ENCODE data around the gene PIGU.
"Not testable (repeated sequence)": the region's sequence is repeated elsewhere in the genome, so short reads cannot be mapped to it uniquely, and the experiment has no call there.

The PIGU gene

DNA sequence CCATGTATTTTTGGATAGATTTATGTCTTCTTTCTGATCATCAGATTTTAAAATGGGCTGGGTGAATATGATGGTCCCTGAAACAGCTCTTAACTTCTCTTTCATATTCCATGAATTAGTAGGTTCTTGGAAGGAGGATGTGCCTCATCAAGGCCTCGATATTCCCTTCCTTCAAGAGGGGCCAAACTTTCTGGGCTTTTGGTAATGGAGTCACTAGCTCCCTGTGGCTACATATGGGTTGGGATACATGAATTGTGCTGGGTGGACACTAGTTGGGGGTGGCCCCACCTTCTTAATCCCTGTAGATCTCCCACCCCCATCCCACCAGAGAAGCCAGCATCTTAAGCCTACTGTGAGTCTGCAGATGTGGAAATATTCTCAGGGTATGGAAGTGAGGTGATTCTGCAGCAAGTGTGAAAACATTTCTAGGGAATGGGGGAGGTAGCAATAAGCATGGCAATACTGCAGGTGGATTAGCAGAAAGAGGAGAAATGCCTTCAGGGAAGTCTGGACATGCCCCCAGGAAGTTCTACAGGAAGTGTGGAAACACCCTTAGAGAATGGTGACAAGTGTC is 29.5 kb upstream of the PIGU start:
- no peak for DNase-seq

DNA sequence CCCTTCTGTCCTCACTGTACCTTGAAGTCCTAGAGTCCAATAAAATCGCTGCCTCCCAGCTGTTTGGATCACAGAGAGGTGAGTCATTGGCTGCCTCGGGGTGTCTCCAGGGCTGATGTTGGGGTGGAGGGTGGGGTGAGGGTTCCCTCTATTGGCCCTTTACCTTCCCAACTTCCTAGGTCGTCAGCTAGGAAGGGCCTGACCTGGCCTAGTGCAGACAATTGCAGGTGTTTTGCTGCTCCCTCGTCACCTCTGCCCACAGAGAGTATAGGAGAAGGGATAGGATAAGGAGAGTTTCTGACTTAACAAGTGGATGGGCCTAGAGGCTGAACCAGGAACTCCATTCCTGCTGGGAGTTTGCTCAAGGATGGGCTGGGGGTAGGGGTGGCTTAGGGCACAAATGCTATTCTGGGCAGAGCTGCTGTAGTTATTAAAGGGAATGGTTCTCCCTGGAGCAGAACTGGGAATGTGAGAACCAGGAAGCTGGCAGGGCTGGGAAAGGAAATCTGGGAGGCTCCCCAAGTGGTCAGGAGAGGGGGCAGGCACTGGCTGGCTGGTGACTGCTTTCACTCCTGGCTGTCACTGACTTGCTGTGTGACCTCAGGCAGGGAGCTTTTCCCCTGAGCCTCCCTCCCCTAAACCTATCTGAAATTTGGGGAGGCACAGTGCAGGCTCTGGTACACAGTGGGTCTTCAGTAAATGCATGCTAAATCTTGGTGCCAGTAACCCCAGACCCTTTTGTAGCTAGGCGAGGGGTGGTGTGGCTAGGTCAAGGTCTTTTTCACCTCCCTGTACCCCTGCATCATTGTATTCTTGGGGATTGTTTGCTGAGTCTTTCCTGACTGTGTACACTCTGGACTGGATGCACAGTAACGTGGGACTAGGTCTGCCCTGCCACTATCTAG is 28.8 kb upstream of the PIGU start:
- no peak for DNase-seq

DNA sequence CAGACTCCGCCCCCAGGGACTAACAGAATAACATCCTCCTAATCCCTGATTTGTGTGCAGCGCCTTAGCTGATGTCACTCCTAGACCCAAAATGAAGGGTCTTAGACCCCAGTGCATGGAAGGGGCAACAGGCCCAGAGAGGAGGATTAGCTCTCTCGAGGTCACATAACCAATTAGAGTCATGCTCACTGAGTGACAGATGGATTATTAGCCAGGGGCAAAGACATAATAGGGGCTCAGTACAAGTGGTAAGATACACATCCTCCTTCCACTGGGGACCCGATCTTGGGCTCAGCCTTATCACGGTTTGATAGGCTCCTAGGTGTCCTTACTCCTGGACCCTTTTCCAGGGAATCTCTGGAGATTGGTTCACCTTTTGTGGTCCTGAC is 28.1 kb upstream of the PIGU start:
- DNase-seq: no peak

DNA sequence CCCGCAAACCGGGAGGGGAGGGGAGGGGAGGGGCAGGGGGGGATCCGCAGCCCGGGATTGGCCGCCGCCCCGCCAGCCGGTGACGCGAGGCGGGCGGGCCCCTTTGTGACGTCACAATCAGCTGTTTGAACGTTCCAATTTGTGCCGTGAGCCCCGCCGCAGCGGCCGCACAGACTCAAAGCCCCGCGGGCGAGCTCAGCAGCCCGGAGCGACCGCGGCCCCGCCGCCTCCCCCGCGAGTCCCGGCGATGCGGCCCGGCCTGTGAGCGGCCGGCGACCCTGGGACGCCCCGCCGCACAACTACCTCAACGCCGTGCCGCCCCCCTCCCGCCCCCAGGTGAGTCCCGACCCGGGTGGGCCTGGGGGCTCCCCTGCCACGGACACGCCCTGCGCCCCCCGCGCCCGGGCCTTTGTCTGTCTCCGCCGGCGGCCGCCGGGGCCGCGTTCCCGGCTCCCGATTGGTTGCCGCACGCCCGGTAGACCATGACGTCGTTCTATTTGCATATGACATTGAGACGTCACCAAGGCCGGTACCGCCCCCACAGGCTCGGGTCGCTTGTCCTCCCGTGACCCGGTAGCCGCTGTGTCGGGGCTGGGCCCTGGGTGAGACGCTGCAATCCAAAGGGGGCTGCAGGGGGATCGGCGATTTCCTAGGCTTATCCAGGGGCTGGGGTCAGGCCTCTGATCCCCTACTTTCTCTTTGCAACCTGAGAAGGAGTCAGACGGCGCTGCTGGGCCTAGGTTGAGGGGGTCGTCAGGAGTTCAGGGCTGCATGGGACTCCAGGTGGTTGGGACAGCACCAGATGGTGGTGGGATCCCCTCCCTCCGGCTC is 27.5 kb upstream of the PIGU start, which contains the start of gene TP53INP2:
TP53INP2 (plus strand) TSS at position 168 of the 831 bp plus-strand sequence. CDS start 4,396 bp downstream, outside the sequence.
- peak; percentile 82 to 85 for DNase-seq

DNA sequence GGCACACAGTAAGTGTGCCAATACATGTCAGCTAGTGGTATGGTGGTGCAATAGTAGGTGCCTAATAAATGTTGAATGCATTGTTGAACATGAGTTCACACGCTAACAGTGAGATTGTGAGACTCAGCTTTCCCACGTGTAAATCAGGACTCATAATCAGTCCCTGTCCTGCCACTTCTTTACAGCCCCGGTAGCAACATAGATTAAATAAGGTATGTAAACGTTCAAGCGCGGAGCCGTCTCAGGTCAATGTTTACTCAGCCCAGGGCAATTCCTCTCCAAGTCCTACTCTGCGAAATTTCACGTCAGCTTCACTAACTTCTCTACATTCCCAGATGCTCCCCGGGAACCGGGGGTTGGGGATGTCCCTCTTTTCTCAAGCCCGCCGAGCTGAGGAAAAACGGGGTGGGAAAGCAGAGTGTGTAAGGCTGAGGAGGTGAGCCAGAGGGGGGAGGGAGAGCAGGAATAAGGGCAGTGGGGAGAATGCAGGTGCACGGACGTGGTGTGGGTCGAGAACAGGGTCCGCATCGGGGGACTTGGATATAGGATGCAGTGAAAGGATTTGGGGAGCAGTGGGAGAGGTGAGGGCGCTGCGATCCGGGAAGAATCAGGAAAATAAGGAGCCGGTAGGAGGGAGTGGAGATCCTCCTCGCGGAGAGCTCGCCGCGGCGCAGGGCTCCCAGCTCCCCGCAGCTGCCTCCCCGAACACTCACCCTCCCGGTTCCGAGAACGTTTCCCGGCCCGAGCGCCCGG is 26.7 kb upstream of the PIGU start:
- no peak for DNase-seq

DNA sequence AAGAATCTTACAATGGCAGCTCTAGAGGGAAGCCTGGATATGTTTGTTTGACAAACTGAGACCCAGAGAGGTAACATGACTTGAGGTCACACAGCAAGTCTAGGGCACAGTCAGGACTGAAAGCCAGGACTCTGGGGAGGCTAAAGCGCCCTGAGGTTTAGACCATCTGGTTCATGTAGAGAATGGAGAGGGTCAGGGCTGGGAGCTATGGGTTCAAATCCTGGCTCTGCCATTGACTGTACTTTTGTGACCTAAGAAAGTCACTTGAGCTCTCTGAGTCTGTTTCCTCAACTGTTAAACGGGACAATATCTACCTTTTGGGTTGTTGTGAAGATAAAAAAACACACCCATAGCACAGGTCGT is 26.1 kb upstream of the PIGU start:
- DNase-seq: no peak

DNA sequence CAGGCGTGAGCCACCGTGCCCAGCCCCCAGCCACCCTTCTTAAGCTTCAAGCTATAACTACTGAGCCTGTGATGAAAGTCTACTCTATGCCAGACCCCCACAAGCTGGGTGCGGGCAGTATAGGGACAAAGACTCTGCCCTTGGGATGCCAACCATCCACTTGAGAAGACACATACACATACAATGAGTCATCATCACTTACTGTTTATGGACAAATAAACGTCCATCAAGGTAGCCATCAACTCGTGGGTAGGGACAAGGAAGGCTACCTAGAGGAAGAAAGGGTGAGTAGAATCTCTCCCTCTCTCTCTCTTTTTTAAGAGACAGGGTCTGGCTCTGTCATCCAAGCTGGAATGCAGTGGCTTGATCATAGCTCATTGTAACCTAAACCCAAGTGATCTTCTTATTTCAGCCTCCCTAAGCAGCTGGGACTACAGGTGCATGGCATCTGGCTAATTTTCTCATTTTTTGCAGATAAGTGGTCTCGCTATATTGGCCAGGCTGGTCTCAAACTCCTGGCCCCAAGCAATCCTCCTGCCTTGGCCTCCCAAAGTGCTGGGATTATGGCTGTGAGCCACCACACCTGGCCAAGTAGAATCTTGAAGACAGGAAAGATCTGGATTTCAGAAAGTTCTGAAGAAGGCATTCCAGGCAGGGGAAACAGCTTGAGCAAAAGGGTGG is 24.7 kb upstream of the PIGU start:
- DNase-seq: no peak

DNA sequence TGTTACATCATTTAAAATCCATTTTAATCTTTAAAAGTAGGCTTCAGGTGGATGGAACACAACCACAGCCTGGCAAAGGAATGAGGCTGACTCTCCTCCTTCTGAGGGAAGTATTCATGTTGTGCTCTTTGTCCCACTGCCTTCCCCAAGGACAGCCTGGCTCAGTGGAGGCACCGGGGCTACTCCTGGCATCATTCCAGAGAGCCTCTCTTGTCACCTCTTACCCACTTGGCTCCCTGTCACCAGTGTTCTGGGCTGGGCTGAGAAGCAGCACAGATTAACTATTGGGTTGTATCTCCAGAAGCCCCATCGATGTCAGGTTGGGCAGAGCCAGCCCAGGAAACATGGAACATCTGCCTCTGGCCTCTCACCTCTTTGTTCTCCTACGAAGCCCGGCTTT is 16.5 kb upstream of the PIGU start:
- no peak for DNase-seq

DNA sequence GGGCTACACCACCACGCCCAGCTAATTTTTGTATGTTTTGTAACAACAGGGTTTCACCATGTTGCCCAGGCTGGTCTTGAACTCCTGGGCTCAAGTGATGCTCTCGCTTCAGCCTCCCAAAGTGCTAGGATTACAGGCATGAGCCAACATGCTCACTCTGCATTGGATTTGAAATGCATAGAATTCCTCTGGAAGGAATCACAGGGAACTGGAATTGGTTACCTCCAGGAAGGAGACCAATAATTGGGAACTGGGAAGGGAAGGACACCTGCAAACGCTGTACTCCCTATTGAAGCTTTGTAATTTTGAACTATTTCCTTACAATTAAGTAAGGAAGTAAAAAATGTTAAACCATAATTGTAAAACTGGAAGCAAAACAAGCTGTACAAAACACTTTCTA is 14.9 kb upstream of the PIGU start:
- no peak for DNase-seq

DNA sequence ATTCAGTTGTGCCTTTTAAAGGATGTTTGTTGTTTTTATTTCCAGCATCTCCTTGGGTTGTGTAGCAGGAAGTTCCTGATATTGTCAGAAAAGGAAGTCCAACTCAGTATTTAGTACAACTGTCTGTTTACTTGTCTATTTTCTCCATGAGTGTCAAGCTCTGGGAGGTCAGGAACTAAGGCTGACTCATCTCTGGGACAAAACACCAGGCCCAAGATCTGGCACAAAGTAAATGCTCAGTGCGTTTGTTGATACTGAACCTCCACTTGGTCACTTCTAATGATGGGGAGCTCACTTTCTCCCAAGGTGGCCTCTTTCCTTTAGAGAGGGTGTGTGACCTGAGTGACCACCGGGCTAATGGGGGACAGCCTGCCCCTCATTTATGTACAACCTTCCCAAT is 12.6 kb upstream of the PIGU start:
- no peak for DNase-seq

DNA sequence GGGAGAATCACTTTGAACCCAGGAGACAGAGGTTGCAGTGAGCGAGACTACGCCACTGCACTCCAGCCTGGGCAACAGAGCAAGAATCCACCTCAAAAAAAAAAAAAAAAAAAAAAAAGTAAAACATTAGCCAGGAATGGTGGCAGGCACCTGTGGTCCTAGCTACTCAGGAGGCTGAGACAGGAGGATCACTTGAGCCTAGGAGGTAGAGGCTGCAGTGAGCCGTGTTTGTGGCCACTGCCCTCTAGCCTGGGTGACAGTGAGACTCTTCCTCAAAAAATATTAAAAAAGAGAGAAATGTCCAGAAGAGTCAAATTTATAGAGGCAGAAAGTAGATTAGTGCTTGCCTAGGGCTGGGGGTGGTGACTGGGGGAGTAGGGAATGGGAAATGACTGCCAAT is 6.8 kb upstream of the PIGU start:
- no peak for DNase-seq

DNA sequence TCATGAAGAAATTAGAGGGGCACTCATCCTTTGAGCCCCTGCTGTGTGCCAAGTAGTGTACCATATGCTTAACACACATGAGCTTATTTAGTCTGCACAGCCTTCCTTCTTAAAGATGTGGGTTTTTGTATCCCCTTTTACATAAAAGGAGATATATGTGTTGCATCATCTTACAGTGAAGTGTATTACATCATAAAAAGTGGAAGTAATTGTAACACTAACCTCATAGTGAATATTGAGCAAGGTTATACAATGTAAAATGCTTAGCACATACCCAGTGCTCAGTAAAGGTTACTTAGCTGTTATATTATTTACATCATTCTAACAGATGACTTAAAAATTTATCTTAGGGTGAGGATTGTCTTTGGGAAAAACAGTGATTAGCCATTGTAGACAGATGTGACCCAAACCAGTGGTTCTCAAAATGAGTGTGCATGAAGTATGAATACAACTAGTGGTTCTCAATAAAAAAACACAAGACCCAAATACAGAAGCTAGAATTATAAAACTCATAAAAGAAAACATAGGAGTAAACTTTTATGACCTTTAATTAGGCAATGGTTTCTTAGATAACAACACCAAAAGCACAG is 3.8 kb upstream of the PIGU start:
- DNase-seq: no peak

DNA sequence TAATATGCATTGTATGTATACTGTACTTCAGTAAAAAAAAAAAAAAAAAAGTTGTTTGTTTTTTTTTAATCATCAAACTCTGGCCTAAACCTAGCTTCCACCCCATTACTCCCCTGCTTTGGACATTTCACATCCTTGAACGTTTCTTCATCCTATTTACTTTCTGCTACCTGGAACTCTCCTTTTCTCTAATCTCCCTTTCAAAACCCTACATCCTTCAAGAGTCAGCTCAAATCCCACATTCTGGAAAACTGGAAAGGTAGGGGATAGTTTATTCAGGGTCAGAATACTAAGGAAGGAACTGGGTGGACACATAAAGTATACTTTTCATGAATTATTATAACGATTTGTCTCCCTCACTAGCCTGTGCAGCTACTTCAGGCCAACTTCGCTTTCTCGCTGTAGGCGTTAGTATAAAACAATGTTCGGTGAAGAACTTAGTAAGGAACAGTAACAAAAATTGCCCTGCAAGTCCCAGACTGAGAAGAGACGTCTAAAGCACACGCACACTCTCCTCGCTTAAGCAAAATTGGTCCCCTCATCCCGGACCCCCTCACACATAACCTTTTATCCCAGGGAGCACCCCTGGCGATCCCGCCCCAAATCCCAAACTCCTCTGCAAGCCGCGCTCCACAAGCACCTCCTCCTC is 775 bp downstream of the PIGU start:
- no peak for DNase-seq

DNA sequence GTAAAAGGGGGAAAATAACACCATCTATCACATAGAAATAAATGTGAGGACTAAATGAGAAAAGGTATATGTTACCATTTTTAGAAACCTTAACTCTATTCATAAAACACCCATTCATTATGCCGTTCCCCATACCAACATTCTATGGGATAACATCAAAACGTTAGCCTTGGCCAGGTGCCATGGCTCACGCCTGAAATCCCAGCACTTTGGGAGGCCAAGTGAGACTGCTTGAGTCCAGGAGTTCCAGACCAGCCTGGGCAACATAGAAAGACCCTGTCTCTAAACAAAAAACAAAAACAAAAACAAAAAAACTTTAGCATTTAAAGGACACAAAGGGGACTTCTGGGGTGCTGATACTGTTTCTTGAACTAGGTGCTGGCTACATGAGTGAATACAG is 1.3 kb downstream of the PIGU start:
- DNase-seq: no peak

DNA sequence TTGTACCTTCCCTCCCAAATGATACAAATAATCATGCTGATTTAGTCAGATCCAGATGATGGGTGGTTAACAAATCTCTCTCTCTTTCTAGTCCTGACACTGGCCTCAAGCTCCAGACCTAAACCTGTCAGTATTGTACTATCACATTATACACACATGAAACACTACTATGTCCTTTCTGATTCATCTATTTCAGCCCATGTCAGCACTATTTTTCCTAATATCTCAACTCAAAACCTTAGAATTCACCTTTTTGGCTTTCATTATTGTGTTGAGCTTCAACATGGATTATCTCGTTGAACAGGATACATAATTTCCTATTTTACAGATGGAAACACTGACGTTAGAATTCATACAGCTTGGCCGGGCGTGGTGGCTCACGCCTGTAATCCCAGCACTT is 3.5 kb downstream of the PIGU start:
- no peak for DNase-seq

DNA sequence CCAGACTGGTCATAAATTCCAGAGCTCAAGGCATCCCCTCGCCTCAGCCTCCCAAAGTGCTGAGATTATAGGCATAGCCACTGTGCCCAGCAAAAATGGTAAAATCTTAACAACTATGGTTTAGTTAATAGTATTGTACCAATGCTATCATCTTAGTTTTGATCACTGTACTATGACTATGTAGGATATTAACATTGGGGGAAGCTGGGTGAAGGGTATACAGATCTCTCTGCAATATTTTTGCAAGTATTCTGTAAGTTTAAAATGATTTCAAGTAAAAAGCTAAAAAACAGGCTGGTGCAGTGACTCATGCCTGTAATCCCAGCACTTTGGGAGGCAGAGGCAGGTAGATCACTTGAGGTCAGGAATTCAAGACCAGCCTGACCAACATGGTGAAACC is 7.8 kb downstream of the PIGU start:
- DNase-seq: no peak

DNA sequence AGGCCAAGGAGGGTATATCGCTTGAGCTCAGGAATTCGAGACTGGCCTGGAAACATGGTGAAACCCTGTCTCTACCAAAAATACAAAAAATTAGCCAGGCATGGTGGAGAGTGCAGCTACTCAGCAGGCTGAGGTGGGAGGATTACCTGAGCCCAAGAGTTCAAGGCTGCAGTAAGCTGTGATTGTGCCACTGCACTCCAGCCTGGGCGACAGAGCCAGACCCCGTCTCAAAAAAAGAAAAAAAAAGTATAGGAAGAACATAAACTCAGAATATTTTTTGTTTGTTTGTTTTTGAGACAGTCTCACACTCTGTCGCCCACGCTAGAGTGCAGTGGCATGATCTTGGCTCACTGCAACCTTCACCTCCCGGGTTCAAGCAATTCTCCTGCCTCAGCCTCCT is 12.1 kb downstream of the PIGU start:
- not testable (repeated sequence) for DNase-seq

DNA sequence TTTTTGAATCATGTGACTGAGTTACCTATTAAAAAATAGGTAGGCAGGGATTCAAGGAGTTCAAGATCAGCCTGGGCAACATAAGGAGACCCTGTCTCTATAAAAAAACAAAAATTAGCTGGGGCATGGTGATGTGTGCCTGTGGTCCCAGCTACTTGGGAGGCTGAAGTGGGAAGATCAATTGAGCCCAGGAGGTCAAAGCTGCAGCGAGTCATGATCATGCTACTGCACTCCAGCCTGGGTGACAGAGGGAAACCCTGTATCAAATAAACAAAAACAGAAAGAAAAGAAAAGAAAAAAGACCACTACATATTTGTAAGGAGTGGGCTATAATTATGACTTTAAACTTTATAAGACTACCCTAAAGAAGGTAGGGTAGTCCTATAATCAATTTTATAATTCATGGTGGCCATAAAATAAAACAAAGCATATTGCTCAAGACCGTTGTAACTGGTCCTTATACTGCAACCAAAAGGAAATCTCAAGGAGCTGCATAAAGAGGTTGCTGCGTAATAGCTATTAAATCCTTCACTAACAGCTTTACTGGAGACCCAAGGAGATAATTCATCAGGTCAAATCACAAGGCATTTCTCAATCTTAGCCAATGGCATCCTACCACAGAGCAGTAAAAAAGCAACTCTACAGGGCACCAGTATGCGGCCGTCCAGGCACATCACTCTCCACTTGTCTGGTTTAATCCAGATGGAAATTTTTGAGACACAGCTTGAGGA is 13.5 kb downstream of the PIGU start:
- no peak for DNase-seq

DNA sequence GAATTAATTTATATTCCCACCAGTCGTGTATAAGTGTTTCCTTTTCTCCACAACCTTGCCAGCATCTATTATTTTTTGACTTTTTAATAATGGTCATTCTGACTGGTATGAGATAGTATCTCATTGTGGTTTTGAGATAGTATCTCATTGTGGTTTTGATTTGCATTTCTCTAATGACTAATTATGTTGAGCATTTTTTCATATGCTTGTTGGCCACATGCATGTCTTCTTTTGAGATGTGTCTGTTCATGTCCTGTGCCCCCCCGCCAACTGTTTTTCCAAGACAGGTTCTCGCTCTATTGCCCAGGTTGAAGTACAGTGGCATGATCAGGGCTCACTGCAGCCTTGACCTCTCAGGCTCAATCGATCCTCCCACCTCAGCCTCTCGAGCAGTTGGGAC is 15.1 kb downstream of the PIGU start:
- DNase-seq: not testable (repeated sequence)

DNA sequence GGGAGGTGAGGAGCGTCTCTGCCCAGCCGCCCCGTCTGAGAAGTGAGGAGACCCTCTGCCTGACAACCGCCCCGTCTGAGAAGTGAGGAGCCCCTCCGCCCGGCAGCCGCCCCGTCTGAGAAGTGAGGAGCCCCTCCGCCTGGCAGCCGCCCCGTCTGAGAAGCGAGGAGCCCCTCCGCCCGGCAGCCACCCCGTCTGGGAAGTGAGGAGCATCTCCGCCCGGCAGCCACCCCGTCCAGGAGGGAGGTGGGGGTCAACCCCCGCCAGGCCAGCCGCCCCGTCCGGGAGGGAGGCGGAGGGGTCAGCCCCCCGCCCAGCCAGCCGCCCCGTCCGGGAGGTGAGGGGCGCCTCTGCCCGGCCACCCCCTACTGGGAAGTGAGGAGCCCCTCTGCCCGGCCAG is 18.2 kb downstream of the PIGU start:
- DNase-seq: not testable (repeated sequence)
